GM18861 (cell line): ENCODE measurements around the gene TMEM132D.

Experiments used
- ATAC-seq: cut with Tn5 transposase; IDR thresholded peaks from one replicate; pipeline ENCODE4 v1.9.1; 2021; ENCODE audit not compliant: unreplicated experiment

Gene TMEM132D

DNA sequence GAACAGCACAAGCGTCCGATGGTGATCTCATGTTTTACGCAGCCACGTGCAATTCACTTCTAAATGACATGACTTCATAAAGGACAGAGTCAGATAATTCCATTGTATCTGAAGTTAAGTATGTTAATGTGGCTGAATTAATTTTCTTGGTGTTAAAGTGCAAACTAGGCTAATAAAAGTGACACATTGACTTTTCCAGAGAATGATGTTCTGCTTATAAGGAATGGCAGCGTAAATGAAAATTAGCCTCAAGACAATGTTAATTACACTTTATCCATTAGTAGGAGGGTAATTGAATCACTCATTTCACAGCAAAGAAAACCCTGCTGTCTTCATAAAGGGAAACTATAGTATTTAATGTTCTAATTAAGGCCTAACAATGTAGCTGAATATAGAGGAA is 624.1 kb downstream of the TMEM132D start:
- no peak for ATAC-seq

DNA sequence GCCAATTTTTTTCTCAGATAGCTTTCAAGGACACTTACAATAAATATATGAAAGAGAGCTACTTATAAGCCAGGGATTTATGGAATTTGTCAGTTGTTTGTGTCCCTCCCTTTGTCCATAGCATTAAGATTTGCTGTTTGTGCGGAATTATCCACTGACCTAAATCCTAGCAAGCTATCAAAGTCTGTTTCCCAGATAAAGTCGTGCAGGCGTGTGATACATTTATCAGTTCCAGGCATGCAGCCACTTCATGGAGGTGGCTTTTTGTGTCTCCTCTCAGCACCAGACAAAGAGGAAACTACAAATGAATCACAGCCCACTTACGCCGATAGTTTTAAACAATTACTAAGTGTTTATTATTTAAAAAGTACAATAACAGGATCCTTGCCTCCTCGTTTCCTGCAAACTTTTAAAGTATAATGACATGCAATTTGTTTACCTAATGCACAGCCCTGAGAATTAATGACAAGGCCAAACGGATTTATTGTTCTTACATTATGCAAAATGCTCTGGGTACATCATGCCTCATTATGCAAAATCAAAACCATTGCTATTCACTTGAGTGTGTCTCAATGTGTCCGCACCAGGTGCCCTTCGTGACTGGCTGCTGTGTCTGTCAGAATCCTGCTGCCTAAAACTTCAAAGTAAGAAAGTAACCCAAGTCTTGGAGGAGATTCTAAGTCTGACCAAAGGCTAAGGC is 627.3 kb downstream of the TMEM132D start:
- ATAC-seq = no peak

DNA sequence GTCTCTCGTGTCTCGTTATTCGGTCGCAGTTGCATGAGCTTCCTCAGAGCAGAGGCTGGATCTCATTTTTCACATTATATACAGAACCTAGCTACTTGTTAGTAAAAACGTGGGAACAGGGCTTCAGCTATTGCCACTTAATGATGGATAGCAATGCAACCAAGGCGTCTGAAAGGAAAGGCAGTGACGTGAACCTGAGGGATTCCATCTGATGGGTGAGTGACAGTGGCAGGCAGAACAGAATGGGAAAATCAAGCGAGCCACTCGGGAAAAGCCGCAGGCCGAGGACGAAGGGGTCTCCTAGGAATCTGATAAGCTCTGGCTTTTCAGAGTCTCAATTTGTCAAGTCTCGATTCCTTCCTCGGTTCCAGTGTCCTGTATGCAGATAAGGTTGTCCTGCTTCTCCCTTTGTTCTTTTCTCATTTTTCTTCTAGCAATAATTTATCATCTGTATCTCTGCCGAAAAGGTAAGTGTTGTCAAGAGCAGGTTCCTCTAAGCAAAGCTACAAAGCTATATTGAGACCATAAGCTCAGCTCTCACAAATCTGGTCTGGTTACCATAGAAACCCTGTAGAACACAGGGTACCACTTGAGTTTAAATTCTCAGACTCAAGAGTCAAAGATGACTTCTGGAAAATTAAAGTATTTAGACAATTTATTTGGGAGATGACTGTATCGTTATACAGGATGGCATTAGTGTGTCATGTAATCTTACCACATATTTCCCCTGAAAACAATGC is 633.9 kb downstream of the TMEM132D start:
- ATAC-seq = no peak

DNA sequence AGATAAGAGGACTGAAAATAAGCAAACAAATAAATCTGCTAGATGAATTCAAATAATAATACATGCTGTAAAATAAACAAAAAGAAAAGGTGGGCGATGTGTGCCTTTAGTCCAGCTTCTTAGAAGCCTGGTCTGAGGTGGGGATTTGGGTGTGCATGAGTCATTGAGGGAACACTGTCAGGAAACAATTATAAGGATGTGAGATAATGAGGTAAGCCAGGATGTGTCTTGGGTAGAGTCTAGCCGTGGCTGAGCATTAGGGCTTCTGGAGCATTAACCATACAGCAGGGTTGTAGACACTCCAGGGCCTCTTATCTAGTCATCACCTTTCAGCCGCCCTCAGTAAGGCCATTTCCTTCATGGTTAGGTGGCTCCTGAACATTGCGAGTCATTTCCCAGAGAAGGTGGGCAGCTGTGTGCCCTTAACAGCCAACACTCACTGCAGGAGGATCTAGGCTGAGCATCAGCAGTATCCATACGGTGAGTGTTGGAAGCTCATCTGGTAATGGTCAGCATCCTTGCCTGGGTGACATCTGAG is 645.0 kb downstream of the TMEM132D start:
- ATAC-seq = no peak

DNA sequence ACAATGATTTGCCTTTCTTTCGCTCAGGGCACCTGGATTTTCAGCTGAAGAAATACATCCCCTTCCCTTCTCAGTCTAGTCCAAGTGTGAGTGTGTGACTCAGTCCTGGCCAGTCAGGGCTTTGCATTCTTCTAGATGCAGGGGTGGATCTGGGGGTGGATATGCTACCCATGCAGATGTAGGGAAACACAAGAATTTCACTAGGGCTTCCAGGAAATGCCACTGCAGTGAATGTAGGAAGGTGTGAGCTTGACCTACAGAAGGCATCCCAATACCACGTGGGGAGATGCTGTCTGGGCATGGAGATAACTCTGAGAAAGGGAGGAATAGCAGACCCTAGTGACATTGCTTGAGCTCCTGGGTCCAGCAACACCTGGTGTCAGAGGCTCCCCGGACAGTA is 646.3 kb downstream of the TMEM132D start:
- ATAC-seq = no peak

DNA sequence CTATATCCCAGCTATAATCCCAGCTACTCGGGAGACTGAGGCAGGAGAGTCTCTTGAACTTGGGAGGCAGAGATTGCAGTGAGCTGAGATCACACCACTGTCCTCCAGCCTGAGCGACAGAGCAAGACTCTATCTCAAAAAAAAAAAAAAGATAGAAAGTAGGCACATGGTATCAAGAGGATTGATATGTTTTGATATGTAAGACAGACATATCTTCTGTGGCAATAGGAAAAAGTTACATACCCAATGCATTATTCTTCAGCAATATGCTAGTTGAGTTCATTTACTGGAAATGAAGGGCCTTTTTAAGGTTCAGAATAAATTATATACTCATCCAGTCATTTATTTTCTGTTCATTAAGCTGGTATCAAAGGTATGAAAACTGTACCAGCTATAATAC is 657.2 kb downstream of the TMEM132D start:
- ATAC-seq = no peak

DNA sequence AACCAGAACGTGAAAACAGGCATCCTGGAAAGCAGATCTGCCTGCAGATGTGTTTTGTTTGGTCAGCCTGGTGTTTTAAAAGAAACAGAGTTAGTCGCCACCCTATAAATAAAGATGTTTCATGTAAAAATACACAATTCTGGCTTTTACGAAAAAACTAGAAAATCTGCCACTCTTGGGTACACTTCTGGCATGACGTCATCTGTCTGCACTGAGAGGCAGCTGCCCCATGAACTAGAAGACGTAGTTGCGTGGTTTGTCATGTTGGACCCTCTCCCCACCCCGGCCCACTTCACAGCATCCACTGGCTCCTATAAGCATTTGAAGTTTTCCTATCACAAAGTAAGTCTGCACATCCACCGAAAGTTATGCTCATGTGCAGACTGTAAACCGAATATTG is 658.1 kb downstream of the TMEM132D start:
- ATAC-seq = no peak

DNA sequence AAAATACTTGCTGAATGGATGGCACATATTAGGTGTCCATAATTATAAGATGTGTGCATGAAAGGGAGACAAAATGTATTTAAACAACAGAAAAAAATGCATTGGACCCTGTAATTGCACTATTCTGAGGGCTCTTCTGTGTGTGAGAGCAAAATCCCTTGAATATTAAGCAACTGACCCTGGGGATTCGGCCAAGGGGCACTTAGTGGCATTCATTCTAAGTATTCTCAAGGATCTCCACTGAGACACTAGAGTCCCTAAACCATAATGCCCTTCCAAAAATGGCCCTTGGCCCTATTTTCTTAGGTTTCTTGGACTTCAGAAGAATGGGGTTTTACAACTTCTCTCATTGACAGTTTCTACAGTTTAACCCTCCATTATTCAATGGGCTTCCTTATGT is 662.0 kb downstream of the TMEM132D start:
- ATAC-seq = no peak

DNA sequence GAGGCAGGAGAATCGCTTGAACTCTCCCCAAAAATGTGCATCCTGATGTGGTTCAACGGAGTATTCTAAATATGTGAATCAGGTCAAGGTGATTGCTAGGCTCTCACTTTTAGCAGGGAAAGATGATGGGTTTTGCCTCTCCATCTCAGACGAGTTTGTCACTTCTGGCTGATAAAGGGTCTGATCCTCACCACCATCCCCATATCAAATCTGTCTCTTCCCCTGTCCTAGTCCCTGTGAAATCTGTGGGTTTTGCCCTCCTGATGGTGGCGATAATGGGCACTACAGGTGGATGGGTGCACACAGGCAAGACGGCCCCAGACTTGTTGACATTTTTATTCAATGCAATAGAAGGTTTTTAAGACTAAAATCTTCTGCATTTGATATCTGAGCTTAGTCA is 665.9 kb downstream of the TMEM132D start:
- no peak for ATAC-seq

DNA sequence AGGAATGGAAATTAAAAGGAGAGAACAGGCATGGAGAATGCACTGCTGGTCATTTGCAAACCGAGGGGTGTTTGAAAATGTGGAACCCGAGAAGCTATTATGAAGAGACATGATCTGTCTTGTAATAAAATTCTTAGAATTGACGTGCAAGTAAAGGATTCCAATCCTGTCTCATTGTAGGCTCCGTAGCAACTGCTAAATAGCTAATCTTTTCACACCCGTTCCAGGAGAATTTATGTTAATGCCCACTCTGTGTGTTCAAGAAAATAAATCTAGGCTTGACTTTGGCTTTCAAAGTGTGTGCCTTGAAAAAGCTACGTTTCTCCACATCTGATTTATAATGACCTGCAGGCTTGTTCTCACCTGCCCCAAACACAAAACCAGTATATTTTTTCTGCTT is 669.6 kb downstream of the TMEM132D start:
- ATAC-seq = no peak

DNA sequence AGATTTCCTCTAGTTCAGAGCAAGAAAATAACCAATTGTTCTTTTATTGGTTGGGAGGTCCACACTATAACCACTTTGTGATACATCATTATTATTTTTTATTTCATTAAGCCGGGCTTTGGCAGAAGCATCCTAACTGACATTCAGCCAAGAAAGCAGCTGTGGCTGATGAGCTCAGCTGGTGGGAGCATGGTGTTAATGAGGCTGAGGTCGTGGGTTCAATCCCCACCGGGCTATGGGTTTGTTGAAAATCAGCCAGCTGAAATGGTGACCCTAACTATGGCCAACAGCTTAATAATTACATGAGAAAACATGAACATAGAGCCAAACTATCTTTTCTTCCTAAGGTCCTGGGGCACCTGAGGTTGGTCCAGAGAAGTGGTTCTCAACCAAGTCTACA is 672.3 kb downstream of the TMEM132D start:
- ATAC-seq = no peak

DNA sequence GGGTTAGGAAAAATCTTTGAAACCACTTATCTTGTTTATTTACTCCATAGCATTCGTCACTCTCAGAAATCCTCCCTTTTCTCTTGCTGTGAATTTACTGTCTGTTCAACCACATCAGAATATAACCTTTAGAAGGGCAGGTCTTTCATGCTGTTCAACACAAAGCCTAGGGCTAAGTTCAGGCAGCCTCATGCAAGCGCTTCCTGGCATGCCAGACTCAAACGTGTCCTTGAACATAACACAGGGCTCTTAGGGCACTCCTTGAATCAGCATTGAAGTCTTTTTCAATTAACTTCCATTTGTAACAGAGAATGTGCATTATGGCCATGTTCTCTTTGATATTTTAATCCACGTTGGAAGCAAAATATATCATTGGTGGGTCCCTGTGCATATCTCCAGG is 672.8 kb downstream of the TMEM132D start:
- no peak for ATAC-seq

DNA sequence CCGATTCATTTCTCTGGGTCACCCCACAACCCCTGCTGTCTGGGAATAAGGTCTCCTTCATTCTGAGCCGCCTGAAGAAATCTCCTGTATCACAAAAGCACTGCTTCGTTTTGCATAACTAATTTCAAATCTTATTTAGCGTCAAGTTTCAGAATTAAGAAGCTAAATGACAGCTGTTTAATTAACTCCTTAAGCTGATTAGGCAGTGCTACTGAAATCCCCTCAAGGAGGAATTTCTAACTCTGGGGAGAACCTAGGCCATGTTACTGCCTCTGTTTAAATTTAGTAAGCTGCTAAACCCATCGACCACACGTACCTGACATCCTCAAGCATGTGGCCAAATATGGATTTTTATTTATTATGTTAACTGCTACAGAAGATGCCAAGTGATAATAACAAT is 677.0 kb downstream of the TMEM132D start:
- no peak for ATAC-seq

DNA sequence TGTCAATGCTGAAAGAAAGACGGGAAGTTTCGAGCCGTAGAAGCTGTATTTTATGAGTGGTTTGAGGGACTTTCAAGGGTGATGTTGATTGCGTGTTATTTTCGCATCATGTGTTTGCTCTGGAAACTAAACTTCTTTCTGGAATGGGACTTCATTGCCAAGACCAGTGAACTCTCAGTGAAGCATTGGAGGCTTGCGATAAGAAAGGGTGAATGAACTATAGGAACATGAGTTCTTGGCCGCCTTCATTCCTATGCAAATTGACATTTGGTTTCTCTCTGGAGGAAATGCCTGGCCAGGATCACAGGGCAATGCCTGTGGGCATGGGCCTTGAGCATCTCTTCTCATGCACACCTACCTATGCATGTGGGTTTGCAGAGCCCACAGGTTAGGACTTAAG is 677.8 kb downstream of the TMEM132D start:
- no peak for ATAC-seq

DNA sequence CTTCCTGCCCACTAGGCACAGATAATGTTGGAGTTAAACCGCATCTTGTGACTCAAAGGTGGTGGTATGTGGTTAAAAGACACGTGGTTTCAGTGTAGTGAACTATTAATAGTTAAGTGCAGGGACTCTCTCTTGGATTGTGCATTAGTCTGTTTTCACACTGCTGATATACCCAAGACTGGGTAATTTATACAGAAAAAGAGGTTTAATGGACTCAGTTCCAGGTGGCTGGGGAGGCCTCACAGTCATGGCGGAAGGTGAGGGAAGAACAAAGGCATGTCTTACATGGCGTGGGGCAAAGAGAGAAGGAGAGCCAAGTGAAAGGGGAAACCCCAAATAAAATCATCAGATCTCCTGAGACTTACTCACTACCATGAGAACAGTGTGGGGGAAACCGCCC is 688.3 kb downstream of the TMEM132D start:
- ATAC-seq = no peak

DNA sequence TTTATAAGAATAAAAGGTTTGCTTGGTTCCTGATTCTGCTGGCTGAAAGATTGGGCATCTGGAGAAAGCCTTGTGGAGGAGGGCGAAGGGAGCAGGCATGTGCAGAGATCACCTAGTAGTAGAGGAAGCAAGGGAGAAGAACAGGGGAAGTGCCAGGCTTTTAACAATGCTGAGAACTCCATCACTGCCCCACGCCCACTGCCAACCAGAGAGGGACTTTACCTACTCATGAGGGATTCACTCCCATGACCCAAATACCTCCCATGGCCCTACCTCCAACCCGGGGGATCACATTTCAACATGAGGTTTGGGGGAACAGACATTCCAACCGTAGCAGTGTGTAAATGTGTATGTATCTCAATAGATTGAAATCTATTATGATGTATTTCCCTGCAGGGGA is 690.3 kb downstream of the TMEM132D start:
- no peak for ATAC-seq

DNA sequence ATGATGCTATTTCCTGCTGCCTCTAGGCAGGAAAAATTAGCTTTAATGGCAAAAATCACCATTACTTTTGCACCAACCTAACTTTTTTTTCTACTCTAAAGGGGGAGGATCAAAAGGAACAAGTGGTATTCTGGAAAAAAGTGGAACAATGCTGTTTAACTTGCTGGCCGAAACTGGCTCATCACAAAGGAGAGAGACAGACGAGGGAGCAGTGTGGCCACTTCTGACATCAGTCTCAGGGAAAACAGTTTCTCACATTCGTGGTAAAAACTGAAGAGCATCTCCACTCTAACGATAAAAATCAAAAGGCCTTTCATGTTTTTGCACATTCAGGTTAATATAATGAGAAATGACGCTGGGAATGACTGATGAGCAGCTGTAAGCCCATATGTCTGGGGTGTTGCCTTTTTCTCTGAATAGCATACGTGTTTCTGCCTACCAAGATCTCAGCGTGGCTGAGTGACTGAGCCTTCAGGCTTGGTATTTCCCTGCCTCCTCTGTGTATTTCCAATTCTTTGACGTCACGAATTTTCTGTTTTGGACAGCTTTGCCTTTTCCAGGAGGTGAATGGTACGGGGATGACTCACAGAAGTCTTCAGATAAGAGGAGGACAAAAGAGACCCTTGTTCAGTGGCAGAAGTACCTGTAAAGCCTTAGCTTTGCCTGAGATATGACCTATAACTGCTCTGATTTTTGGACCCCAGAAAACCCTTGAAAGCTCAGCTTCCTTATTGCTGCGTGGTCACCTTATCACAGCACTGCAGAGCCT is 691.8 kb downstream of the TMEM132D start:
- no peak for ATAC-seq

DNA sequence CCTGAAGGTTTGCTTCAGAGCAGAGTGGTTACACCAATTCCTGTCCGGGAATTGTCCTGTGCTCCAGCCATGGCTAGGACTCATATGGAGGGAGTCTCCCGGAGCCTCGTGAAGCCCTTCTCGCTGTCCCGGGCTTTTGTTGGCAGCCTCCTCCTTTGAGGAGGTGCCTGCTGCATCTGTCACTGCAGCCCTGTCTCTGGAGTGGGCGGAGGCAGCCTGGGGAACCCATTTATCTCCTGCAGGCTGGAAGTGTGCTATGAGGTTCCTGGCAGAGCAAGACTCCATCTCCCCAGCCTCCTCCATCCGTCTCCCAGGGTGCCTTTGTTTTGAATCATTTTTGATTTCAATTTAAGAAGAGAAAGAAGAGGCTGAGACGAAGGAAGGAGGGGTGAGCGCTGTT is 695.3 kb downstream of the TMEM132D start:
- no peak for ATAC-seq

DNA sequence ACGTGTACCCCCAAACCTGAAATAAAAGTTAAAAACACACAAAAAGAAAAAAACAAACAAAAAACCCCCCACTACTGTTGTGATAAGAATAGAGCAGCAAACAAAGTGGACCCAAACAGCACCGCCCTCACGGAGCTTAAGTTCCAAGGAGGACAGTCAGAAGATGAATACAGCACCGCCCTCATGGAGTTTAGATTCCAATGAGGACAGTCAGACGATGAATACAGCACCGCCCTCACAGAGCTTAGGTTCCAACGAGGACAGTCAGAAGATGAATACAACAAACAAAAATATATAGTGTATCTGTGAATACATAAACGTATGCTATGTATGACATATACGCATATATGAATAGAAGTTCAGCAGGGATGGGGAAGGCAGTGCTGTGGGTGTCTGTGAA is 696.7 kb downstream of the TMEM132D start:
- ATAC-seq = no peak

DNA sequence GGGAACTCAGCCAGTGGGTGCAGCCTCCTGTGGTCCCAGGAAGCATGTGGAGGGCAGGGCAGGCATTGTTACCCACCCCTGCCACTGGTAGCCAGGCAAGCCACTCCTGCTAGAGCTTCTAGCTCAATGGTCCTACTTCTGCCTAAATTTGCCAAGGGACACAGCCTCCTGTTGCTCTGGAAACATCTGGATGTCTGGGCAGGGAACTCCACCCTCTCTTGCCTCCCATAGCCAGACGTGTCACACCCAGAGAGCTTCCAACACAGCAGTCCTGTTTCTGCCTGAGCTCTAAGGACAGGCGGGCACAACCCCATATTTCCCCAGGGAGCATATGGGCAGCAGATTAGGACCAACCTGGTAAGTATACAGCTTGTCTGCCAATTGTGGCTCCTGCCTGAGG is 700.4 kb downstream of the TMEM132D start:
- ATAC-seq = no peak

DNA sequence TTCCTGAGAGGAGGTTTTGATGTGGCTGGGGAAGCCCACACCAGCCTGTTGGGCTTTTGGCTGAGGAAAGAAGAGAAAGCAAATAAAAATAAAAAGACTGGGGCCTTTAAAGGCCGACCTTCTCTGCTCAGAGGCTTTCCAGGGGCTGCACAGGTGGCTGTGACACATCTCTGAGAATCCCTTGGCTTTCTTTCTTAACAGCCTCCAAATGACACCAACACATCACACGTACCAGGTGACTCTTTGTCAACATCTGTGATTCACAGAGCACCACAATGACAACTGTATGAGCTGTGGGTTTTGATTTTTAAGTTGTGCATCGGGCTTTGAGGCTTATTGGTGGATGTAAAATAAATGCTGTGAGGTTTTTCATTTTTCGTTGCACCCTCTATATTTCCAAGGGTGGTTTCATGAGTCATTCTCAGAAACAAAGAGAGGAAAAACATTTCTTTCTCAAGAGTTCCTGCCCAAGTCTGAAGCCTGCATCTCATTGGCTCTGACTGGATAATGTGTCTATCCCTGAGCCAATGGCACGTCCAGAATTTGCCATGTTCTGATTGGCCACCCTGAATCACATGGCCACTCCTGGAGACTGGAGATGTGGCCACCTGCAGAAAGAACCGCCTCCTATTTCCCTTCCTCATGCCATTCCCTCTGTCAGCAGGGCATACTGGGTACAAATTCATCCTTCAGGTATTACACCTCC is 701.6 kb downstream of the TMEM132D start:
- no peak for ATAC-seq
